ENCODE data around the gene CLCN6.

CLCN6 gene, protein sequence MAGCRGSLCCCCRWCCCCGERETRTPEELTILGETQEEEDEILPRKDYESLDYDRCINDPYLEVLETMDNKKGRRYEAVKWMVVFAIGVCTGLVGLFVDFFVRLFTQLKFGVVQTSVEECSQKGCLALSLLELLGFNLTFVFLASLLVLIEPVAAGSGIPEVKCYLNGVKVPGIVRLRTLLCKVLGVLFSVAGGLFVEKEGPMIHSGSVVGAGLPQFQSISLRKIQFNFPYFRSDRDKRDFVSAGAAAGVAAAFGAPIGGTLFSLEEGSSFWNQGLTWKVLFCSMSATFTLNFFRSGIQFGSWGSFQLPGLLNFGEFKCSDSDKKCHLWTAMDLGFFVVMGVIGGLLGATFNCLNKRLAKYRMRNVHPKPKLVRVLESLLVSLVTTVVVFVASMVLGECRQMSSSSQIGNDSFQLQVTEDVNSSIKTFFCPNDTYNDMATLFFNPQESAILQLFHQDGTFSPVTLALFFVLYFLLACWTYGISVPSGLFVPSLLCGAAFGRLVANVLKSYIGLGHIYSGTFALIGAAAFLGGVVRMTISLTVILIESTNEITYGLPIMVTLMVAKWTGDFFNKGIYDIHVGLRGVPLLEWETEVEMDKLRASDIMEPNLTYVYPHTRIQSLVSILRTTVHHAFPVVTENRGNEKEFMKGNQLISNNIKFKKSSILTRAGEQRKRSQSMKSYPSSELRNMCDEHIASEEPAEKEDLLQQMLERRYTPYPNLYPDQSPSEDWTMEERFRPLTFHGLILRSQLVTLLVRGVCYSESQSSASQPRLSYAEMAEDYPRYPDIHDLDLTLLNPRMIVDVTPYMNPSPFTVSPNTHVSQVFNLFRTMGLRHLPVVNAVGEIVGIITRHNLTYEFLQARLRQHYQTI
- total RNA-seq = 32.2 to 35.4 (median 33.8) reads per million in 4 experiments

DNA sequence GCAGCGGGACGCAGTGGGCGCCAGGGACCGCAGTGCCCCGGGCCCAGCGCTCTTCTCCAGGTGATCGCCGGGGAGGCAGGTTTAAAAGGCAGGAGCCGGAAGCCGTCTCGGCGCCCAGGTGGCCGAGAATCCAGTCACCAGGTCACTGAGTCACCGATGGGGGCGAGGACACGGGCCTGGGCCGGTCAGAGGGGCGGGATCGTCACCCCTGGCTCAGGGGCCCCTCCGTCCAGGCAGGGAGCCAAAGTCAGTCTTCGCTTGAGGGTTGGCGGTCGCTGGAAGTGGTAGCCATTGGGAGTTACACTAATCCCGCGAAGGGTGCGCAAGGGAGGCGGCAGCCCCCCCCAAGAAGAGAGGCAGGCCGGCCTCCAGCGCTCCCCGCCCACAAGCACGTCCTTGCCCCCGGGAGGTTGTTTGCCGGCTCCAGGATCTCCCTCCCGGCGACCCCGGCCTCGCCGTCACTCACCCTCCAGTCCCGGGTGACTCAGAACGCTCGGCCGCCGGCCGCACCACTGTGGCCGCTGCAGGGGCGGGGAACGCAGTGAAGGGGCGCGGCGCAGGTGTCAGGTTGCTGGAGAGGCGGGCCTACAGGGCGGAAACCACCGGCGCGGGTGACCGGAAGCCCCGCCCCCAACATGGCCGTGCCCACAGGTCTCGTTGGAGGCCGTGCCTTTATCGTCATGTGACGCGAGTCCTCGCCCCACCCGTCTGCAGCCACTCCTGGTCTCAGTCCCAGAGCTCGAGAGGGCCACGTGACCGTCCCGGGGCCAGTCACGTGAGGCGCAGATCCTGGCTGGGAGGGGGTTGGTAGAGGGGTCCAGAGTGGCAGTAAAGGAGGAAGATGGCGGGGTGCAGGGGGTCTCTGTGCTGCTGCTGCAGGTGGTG, at the start of gene CLCN6, which contains the start of gene MTHFR:
Gene CLCN6, plus strand, starts transcription at position 770 of the 885 bp plus-strand sequence. Its CDS starts 72 bp downstream, at position 842.
Gene MTHFR, minus strand, starts transcription at position 543 of the 885 bp plus-strand sequence. CDS start 2,848 bp downstream, outside the sequence.
- DNase-seq = peak; percentile 96

DNA sequence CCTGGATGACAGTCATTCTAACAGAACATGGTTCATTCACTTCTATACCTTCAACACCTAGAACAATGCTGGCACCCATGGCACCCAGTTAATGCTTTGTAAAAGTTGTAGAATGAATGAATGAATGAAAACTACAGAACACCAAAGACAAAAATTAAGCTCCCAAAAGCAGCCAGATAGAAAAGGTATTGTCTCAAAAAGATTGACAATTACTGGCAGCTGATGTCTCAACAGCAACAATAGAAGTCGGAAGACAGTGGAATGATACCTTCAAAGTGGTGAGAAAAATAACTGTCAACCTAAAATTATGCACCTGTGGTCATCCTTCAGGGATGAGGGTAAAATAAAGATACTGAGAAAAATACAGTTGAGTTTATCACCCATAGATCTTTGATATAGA, 48.9 kb upstream of the CLCN6 start:
- no peak for DNase-seq

DNA sequence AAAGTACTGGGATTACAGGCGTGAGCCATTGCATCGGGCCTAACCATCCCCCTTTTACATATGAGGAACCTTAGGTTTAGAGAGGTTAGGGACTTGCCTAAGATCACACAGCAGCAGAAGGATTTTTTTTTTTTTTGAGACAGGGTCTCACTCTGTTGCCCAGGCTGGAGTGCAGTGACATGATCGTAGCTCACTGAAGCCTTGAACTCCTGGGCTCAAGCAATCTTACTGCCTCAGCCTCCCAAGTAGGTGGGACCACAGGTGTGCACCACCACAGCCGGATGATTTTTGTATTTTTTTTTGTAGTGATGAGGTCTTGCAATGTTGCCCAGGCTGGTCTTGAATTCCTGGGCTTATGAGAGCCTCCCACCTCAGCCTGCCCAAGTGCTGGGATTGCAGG, 46.2 kb upstream of the CLCN6 start:
- DNase-seq = no peak

DNA sequence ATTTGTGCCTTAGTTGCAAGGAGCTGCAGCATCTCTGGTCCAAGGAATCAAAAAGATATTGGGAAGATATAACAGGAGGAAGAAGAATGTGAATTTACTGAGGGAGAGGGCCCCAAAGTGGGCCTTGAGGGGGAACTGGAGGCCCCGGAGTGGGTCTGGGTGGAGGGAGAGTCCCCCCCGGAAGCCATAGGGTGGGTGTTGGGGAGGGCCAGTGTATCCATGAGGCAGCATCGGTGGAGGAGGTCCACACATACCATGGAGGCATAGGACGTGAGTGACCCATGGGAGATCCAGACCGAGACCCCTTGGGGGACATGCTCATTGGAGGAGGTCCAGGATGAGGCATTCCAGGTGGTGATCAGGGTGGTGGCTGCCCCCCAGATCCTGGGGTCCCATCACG, 44.7 kb upstream of the CLCN6 start:
- DNase-seq = no peak

DNA sequence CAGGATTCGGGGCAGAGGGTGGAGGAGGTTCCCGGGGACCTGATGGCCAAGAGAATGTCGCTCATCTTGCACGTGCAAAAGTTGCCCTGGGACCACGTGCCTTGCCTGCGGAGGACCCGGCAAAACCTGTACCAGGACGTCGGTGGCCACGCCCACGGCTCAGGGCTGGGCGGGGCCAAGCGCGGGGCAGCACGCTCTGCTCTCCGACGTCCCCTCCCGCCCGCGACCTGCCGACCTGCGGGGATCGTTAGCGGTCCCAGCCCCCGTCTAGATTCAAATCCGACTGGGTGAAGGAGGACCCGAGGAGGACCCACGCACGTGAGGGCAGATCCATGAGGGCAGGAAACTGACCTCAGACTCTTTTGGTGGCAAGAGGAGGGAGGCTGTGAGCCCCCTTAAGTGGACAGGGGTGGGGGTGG, 44.0 kb upstream of the CLCN6 start, which contains the start of gene C1orf167:
Gene C1orf167, plus strand, starts transcription at position 206 of the 419 bp plus-strand sequence. CDS start 2,208 bp downstream, outside the sequence.
- DNase-seq = peak; percentile 7

DNA sequence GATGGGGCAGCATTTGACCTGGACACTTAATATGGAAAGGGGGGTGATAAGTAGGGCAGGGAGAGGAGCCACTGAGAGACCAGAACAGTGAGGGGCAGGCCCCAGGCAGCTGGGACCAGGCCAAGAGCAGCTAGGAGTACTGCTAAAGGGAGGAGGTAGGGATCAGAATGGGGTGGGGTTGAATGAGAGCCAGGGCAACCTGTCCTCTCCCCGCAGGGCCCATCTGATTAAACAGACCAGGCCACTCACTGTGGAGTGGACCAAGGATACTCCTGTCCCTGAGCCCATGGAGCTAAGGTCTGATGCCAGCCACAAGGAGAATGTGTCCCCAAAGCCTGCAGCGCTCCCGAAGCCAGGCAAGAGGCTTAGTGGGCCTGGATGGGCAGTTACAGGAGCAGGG, 41.9 kb upstream of the CLCN6 start:
- DNase-seq = no peak

DNA sequence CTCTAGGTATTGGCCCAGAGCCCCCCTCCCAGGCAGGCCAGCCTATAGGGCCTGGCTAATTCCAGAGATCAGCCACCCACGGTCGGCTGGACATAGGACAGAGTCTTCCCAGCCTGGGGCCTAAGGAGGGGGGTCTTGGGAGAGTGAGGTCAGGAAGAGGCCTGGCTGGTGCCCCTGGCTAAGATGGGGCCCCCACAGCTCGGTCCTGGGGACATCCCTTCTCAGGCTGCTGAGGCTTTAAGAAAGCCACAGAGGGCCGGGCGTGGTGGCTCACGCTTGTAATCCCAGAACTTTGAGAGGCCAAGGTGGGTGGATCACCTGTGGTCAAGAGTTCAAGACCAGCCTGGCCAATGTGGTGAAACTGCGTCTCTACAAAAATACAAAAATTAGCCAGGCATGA, 41.5 kb upstream of the CLCN6 start:
- DNase-seq = no peak

DNA sequence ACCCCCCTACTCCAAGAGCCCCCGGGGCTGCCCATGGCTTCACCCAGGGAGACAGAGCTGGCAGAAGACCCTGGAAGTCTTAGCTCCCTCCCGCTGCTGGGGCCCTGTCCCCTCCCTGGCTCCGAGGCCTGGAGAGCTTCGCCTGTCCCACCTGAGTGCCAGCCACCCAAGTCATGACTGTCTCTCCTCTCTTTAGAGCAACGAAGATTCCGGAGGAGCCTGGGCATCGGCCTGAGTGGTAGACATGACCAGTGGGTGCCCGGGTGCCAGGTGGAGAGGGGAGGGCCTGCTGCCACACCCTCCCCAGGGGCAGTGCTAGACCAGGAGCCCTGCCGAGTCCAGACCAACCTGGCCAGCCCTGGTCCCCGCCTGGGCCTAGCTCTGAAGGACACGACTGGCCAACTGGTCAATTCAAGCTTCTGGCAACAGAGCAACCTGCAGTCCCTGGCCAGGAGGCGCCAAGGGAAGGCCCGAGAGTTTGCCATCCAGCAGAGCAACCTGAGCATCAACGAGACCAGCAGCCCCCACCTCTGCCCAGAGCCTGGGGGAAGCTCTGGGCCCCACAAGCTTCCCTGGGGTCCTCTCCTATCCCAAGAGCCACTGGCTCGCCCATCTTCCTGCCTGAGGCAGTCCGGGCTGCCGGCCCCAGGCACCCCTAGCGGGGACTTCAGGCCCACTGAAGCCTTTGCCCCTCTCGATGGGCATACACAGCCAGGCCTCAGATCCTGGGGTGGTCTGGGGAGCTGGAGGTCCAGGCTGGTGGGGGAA, 40.1 kb upstream of the CLCN6 start:
- no peak for DNase-seq

DNA sequence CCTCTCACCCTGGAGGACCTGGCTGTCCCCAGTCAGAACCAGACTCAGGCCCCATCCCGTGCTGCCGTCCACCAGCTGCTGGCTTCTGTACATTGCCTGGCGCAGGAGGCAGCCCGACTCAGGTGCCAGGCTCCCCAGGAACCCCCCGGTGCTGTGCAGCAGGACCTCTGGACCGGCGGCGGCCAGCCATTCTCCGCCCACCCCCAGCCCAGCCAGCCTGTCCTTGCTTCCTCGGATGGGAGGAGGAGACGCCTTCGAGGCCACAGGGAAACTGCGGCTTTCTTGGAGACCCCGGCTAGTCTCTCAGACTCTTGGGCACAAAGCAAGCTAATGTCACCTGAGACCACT, 39.6 kb upstream of the CLCN6 start:
- no peak for DNase-seq

DNA sequence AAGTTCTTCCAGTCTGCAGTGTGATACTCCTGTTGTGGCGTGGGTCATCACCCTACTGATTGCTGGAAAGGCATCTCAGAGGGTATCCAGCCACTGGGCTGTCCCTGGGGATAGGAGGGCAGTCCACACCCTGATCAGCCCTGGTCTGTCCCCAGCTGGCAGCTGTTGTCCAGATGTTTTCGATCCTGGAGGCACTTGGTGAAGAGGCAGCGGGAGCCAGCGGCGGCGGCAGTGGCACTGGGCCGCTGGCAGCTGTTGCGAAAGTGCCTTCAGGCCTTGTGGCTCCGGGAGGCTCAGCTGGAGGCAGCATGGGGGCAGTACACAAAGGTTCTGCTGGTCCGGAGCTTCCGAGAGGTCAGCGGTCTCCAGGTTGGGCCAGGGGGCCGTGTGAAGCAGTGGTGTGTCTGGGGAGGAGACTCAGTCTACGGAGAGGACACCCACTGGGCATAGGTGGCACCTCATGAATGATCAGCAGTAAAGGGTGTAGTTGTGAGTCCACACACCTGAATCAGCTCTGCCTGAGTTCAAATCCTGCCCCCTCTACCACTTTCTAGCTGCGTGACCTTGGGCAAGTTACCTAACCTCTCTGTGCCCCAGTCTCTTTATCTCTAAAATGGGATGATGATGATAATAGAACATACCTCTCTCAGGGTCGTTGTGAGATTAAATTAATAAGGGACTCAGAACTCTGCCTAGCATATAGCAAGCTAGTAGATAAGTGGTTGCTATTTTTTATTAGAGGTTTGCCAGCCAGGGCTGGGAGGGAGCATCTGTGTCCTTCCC, 37.9 kb upstream of the CLCN6 start:
- no peak for DNase-seq

DNA sequence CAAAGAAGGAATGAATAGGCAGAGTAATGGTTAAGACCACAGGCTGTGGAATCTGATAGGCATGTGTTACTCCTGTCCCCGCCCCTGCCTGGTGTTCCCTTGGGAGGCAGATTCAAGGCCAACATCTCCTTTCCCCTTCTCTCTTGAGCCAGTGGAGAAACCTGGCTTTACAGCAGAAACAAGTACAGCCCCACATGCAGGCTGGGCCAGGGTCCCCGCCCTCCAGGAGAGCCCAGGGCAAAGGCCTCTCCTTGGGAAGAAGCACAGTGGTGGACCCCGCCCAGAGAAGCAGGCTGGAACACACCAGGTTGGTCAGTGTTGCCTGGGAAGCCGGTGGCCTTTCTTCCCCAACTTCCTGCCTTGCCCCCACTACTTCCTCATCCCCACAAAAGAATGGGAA, 37.2 kb upstream of the CLCN6 start:
- DNase-seq = no peak

DNA sequence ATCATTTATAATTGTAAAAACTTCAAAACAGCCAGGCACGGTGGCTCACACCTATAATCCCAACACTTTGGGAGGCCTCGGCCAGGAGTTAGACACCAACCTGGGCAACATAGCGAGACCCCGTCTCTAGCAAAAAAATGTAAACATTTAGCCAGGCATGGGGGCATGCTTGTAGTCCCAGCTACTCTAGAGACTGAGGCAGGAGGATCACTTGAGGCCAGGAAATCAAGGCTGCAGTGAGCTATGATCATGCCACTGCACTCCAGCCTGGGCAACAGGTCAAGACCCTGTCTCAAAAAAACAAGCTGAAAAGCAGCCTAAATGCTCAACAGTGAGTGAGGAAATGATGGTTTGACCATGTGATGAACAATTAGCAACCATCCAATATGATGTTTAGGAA, 36.7 kb upstream of the CLCN6 start:
- DNase-seq = no peak

DNA sequence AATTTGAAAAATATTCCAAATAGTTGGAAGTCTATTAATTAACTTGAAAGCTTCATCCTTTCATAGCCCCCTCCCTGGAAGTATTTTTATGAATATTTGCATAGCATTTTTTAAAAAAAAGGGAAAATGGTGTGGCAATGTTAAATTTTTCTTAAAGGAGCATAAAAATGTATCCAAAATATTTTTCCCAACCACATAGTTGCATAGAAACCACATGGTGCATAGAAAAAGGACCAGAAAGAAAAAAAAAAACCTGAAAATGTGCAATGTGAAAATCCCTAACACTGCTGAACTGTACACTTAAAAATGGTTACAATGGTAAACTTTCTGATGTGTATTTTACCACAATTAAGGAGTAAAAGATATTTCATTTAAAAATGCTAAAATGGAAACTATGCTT, 36.0 kb upstream of the CLCN6 start:
- DNase-seq = no peak

DNA sequence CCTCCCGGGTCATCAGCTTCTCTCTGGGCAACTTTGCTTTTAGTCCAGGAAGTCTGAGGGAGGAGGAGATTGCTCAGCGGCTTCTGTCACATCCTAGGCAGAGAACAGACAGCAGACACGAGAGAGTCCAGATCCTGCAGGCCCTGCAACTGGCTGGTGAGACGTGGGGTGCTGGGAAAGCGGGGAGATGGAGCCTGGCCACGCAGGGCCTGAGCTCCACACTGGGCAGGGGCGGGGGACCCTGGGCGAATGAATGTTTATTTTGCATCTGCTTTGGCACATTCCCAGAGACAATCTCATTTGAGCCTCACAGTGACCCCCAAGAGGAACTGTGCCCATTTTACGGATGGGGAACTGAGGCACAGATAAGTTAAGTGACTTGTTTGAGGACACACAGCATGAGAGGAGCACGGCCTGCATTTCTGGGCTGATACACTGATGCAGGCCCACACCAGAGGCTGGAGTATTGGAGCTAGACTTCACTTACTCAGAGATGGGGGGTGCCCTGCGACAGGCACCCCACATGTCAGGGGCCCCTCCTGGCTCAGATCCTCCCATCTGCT, 34.4 kb upstream of the CLCN6 start:
- DNase-seq = no peak

DNA sequence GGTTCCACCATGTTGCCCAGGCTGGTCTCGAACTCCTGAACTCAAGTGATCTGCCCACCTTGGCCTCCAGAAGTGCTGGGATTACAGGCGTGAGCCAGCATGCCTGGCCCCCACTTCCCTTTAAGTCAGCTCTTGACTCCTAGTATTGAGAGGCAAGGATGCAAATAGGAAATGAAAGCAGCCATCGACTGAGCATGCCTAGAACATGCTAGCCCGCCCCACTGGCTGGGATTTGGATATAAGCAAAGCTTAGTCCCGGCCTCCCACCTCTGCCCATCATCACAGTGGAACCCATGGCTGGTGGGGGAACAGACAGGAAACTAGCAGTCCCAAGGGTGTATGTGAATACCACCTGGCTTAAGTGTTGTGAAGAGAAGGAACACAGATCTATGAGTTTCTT, 33.5 kb upstream of the CLCN6 start:
- no peak for DNase-seq

DNA sequence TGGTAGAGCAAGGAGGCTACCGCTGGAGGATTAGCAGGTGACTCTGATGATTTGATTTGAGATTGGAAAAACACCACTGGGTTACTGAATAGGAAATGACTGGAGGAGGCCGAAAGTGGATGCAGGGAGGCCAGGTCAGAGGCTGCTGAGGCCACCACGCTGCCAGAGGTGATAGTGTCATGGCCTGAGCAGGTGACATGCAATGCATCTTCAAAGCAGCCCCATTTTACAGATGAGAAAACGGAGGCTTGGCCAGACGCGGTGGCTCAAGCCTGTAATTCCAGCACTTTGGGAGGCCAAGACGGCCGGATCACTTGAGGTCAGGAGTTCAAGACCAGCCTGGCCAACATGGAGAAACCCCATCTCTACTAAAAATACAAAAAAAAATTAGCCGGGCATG, 31.2 kb upstream of the CLCN6 start:
- no peak for DNase-seq

DNA sequence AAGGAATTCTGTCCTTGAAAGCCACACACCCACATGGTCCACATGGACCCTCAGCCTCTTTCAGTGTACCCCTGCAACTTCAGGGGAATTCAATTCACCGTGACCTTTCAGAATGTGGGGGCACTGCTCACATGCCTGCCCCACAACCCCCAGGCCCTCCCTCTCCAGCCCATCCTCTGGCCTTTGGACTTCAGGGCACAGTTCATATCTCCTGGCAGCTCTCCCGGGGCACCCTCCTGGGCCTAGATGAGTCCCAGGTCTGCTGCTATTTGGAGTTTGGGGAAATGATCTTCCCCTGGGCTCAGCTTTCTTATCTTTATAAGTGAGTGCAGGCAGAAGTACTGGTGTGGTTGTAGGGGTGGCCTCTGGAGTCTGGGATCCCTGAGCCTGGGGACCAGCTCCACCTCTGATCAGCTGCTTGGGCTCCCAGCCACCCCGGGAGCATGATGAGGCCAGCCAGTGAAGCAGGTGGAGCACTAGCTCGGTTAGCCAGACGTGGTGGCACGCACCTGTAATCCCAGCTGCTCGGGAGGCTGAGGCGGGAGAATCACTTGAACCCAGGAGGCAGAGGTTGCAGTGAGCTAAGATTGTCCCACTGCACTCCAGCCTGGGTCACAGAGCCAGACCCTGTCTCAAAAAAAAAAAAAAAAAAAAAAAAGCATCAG, 28.2 kb upstream of the CLCN6 start:
- DNase-seq = no peak

DNA sequence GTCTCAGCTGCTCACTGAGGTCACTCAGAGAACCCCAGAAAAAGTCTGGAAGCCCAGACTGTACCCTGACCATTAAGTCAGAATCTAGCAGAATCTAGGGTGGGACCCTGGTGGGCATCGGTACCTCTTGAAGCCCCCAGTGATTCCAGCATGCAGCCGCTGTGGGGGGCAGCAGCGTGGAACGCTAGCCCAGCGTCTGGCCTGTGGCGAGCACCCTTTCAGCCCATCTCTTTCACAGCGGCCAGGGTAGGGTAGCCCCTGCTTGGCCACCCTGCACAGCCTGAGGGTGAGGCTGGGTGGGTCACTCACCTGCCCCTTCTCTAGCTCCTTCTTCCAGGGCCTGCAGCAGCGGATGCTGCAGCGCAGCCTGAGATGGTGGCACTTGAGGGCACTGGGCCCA, 27.7 kb upstream of the CLCN6 start:
- DNase-seq = no peak

DNA sequence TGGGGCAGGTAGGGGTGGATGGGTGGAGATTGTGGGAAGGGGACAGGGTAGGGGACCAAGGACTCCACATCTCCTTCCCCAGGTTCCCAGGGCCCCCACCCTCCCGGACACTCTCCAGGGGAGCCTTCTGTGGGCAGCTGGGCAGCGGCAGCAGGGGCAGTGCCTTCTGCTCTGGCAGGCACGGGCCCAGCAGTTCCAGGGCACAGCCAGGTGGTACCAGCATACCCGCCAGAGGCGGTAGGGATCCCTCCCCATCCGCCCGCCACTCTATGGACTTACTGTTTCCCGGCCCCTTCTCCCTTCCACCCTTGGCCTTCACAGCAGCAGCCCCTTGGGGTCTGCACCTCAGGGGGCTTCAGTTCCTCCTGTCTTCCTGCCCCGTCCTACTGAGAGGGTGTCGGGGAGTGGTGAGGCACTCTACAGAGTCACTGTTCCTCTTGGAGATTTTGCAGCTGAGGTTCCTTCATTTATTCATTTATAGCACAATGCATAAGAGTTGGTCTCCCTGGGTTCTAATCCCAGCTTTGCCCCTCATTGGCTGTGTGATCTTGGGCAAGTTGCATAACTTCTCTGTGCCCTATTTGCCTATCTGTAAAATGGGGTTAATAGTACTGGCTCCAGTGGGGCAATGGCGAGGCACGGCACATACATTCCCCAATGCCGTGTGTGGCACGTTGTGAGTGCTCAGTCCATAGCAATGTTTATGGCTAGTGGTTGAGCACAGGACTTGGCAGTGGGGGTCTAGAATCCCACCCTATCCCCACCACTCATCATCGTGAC, 27.0 kb upstream of the CLCN6 start:
- no peak for DNase-seq
